ENCODE results near the gene CFAP97.

GRCh38 chr4:185115827-185116232 lies 88.0 kb downstream of the CFAP97 start:
- no peak for TF ChIP-seq POLR2A (IDR thresholded peaks at IDR 0.05)
- no peak for TF ChIP-seq CTCF (IDR thresholded peaks at IDR 0.05)
- no peak for TF ChIP-seq EP300 (IDR thresholded peaks at IDR 0.05)
- no peak for TF ChIP-seq POLR2AphosphoS5 (IDR thresholded peaks at IDR 0.05)
